Dendritic cell treated with granulocyte-macrophage colony-stimulating factor and Interleukin-4, amounts not matched to agents 40 ng/mL and 50 ng/mL, for 4 days (primary cell): ENCODE results near the gene CMSS1.

Source experiments
- H3K27ac Mint-ChIP-seq: one replicate; pipeline ENCODE4 v1.8.0; 2022; ENCODE audit warnings: mild to moderate bottlenecking, mixed read lengths
- H3K27me3 Mint-ChIP-seq: one replicate; pipeline ENCODE4 v1.8.0; 2022; ENCODE audit warnings: mild to moderate bottlenecking, mixed read lengths
- H3K36me3 Mint-ChIP-seq: one replicate; pipeline ENCODE4 v1.8.0; 2022; ENCODE audit warnings: low read depth, mixed read lengths
- H3K4me1 Mint-ChIP-seq: one replicate; pipeline ENCODE4 v1.8.0; 2022; ENCODE audit warnings: low read depth, mixed read lengths
- H3K4me3 Mint-ChIP-seq: one replicate; pipeline ENCODE4 v1.8.0; 2022; ENCODE audit warnings: mild to moderate bottlenecking, moderate library complexity, mixed read lengths
- H3K9me3 Mint-ChIP-seq: one replicate; pipeline ENCODE4 v1.8.0; 2022; ENCODE audit warnings: mixed read lengths
- intact Hi-C: fragments of 100-400 bp; cut with micrococcal nuclease; formaldehyde crosslinking; loops from one replicate; pipeline ENCODE4 v1.15.0; 2022

The CMSS1 gene

DNA sequence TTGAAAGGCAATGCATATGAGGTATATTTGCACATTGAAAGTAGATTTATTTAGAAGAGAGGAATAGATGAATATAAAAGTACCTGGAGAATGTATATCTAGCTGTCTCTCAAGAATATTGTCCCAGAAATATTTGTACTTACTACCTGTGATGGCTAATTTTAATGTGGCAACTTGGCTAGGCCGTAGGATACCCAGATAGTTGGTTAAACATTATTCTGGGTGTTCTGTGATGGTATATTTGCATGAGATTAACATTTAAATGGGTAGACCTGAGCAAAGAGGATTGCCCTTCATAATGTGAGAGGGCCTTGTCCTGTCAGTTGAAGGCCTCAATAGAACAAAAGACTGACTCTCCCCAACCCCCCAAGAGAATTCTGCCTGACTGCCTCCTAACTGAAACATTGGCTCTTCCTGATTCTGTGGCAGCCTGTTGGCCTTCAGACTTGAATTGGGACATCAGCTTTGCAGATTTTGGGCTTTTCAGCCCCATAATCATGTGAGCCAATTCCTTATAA lies 366.0 kb downstream of the CMSS1 start:
- intact Hi-C loops: no loop called here
- Mint-ChIP-seq H3K4me1 (no peaks in the 10 kb centered on the region), H3K36me3 (peaks cover 15% of the 10 kb centered on the region), H3K27me3 (no peaks in the 10 kb centered on the region), H3K27ac (no peak overlapping the region), H3K9me3 (peaks cover 25% of the 10 kb centered on the region), H3K4me3 (no peak overlapping the region)

DNA sequence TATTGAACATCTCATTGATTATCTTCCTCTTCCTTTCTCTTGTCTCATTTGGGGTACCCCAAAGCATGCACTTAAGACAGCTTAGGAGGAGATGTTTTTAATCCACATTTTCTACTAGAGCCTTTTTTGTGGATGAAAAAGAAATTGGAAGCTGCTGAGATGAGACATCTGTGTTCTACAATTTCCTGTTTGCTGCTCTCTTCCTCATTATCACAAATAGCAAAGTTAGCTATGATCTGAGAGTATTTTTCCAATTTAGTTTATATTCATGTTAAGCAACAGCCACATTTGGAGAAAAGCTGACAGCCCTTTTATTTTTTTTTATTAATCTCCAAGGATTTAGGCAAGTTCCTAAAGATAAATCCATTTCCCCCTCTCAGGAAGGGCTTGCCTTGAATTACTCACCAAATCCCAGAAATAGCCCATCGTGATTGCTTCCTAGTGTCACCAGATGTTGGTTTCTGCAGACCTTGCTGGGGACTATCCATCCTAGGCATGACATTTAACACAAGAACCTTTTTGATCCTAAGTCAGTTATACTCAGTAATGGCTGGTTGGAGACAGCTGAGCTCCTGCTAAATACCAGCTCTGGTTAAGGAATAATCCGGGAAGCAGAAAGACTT lies 367.4 kb downstream of the CMSS1 start:
- no peak overlapping the region for H3K4me3 Mint-ChIP-seq
- peaks cover 2% of the 10 kb centered on the region for H3K36me3 Mint-ChIP-seq
- intact Hi-C loops: no loop called here
- H3K27ac Mint-ChIP-seq: no peak overlapping the region
- H3K27me3 Mint-ChIP-seq: no peaks in the 10 kb centered on the region
- peaks cover 11% of the 10 kb centered on the region for H3K9me3 Mint-ChIP-seq
- H3K4me1 Mint-ChIP-seq: no peaks in the 10 kb centered on the region

DNA sequence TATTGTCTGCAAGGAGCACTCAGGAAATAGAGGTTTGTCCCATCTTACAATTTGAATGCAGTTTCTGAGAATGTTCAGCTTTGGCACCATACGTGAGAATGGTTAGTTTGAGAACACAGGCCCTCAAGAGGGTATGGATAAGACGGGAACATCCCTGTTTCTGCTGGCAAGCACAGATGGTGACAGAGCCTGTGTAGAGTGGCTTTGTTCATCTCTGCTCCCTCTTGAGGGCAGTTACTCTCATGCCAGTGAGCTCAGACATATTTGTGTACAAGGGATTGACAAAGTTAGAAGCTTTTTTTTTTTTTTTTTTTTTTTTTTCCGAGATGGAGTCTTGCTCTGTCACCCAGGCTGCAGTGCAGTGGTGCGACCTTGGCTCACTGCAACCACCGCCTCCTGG lies 368.2 kb downstream of the CMSS1 start:
- Mint-ChIP-seq H3K4me3 (no peak overlapping the region), H3K27me3 (no peaks in the 10 kb centered on the region), H3K36me3 (no peaks in the 10 kb centered on the region), H3K4me1 (no peaks in the 10 kb centered on the region), H3K9me3 (peaks cover 3% of the 10 kb centered on the region), H3K27ac (no peak overlapping the region)
- intact Hi-C loops: no loop called here

GRCh38 chr3:100189444-100189964 lies 371.8 kb downstream of the CMSS1 start:
- H3K27ac Mint-ChIP-seq: no peak overlapping the region
- no peak overlapping the region for H3K4me3 Mint-ChIP-seq
- H3K4me1 Mint-ChIP-seq: no peaks in the 10 kb centered on the region
- no peaks in the 10 kb centered on the region for H3K9me3 Mint-ChIP-seq
- intact Hi-C loops: no loop called here
- H3K36me3 Mint-ChIP-seq: no peaks in the 10 kb centered on the region
- H3K27me3 Mint-ChIP-seq: no peaks in the 10 kb centered on the region

GRCh38 chr3:100195375-100195774 lies 377.7 kb downstream of the CMSS1 start:
- intact Hi-C loops: no loop called here
- Mint-ChIP-seq H3K27ac (no peak overlapping the region), H3K9me3 (no peaks in the 10 kb centered on the region), H3K4me3 (no peak overlapping the region), H3K36me3 (no peaks in the 10 kb centered on the region), H3K27me3 (no peaks in the 10 kb centered on the region), H3K4me1 (no peaks in the 10 kb centered on the region)

GRCh38 chr3:100197876-100198275 lies 380.2 kb downstream of the CMSS1 start:
- Mint-ChIP-seq H3K27ac (no peak overlapping the region), H3K4me1 (no peaks in the 10 kb centered on the region), H3K27me3 (no peaks in the 10 kb centered on the region), H3K36me3 (no peaks in the 10 kb centered on the region), H3K4me3 (no peak overlapping the region), H3K9me3 (no peaks in the 10 kb centered on the region)
- intact Hi-C loops: no loop called here

- no peak overlapping the region for H3K4me3 Mint-ChIP-seq
- H3K9me3 Mint-ChIP-seq: no peaks in the 10 kb centered on the region
- no peaks in the 10 kb centered on the region for H3K4me1 Mint-ChIP-seq
- no peaks in the 10 kb centered on the region for H3K27me3 Mint-ChIP-seq
- H3K27ac Mint-ChIP-seq: no peak overlapping the region
- no peaks in the 10 kb centered on the region for H3K36me3 Mint-ChIP-seq
- intact Hi-C loops: no loop called here
Observed at GRCh38 chr3:100198579-100199269, 381.1 kb downstream of the CMSS1 start.

DNA sequence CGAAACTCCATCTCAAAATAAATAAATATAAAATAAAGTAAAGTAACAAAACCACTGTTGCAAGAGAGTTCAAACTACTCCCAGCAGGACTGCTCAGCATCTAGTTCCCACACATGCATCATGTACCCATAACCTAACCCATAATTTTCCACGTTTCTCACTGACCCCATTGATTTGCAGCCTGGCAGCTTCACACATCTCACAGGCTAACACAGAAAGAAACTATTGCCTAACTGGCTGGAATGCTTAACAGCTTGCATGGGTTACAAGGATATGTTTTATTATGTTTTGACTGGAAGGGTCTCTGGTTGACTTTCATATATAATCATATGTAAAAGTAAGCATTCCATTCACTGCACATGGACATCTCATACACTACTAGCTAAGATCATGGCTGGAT lies 387.5 kb downstream of the CMSS1 start:
- no peaks in the 10 kb centered on the region for H3K4me1 Mint-ChIP-seq
- no peaks in the 10 kb centered on the region for H3K9me3 Mint-ChIP-seq
- no peaks in the 10 kb centered on the region for H3K36me3 Mint-ChIP-seq

DNA sequence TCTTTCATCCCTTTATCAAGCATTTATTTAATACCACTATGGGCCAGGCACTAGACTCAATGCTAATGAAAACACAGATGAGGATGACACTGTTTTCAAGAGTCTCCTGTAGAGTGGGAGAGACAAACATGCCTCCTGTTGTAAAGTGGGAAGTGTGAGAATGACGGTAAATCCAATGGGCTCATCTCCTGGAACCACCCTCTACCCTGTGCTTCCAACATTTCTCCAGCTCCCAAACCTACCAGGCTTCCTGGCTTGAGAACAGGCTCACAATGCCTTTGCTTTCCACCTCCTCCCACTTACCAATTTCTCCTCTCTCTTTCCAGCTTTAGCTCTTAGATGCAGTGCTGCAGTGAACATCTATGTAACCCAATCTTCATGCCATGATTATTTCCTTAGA lies 389.0 kb downstream of the CMSS1 start:
- no peaks in the 10 kb centered on the region for H3K9me3 Mint-ChIP-seq
- intact Hi-C loops: no loop called here
- no peaks in the 10 kb centered on the region for H3K27me3 Mint-ChIP-seq
- no peak overlapping the region for H3K27ac Mint-ChIP-seq
- H3K4me3 Mint-ChIP-seq: no peak overlapping the region
- H3K4me1 Mint-ChIP-seq: no peaks in the 10 kb centered on the region
- H3K36me3 Mint-ChIP-seq: no peaks in the 10 kb centered on the region

More for the DNA sequence above, 387.5 kb downstream of the CMSS1 start:
- H3K4me3 Mint-ChIP-seq: no peak overlapping the region
- no peak overlapping the region for H3K27ac Mint-ChIP-seq
- no peaks in the 10 kb centered on the region for H3K27me3 Mint-ChIP-seq
- intact Hi-C loops: no loop called here

DNA sequence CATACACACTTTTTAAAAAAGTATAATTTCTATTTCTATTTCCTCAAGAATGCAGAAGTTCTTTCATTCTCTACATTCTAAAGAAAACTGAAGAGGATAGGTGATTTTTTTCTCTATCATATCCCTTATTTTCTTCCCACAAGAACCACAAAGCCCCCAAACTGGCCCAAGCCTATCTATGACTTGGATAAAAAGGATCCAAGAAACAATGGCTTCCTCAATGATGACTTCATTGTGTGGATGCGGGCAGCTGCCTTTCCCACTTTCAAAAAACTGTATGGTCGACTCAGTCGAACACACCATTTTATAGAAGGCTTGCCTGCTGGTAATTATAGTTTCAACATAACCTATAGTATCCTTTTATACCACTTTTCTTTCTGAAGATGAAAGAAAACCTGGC lies 390.2 kb downstream of the CMSS1 start:
- H3K4me1 Mint-ChIP-seq: no peaks in the 10 kb centered on the region
- H3K27ac Mint-ChIP-seq: no peak overlapping the region
- no peak overlapping the region for H3K4me3 Mint-ChIP-seq
- H3K36me3 Mint-ChIP-seq: no peaks in the 10 kb centered on the region
- H3K27me3 Mint-ChIP-seq: no peaks in the 10 kb centered on the region
- intact Hi-C loops: no loop called here
- no peaks in the 10 kb centered on the region for H3K9me3 Mint-ChIP-seq

- no peaks in the 10 kb centered on the region for H3K36me3 Mint-ChIP-seq
- no peaks in the 10 kb centered on the region for H3K9me3 Mint-ChIP-seq
- no peaks in the 10 kb centered on the region for H3K4me1 Mint-ChIP-seq
- no peak overlapping the region for H3K4me3 Mint-ChIP-seq
- intact Hi-C loops: no loop called here
- H3K27ac Mint-ChIP-seq: no peak overlapping the region
- H3K27me3 Mint-ChIP-seq: no peaks in the 10 kb centered on the region
Observed at GRCh38 chr3:100209169-100209568, 391.5 kb downstream of the CMSS1 start.

DNA sequence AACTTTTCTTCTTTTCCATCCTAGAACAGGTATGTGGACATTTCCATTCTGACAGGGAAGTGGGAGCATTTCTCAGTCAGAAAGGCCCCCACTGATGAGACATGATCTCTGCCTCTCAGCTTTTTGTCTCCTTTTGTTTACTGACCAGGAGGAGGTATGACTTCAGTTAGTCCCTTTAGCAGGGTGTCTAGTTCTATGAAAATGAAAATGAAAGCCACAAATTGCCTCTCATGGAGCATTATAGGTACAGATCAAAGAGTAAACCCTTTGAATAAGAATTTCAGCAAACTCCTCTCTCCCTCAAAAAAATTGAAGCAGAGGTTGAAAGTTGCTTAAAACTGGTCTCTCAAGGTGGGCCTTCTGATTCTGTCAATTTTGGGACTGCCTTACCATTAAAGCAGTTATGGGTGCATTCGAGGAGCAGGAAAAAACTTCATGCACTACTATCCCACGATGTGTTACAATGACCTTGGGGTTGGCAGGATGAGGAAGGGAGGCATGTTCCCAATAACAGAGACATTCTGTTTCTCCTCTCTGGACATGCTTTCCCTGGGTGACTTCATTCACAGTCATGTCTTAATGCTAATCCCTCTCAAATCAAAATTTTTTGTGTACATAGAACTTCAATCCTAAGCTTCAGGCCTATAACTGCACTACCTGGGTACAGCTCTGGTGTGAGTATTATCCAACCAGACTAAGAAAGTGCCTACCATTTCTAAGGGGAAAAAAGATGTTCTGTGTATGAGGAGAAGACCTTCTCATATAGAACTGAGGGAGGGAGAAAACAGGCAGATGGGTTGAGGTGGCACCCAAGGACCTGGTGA lies 392.5 kb downstream of the CMSS1 start:
- Mint-ChIP-seq H3K36me3 (no peaks in the 10 kb centered on the region), H3K9me3 (no peaks in the 10 kb centered on the region), H3K27me3 (no peaks in the 10 kb centered on the region), H3K4me3 (no peak overlapping the region), H3K4me1 (no peaks in the 10 kb centered on the region), H3K27ac (no peak overlapping the region)
- intact Hi-C loops: no loop called here

- Mint-ChIP-seq H3K4me3 (no peak overlapping the region), H3K27ac (no peak overlapping the region), H3K9me3 (no peaks in the 10 kb centered on the region), H3K36me3 (no peaks in the 10 kb centered on the region), H3K27me3 (no peaks in the 10 kb centered on the region), H3K4me1 (no peaks in the 10 kb centered on the region)
- intact Hi-C loops: no loop called here
Observed at GRCh38 chr3:100210772-100211135, 393.1 kb downstream of the CMSS1 start.

DNA sequence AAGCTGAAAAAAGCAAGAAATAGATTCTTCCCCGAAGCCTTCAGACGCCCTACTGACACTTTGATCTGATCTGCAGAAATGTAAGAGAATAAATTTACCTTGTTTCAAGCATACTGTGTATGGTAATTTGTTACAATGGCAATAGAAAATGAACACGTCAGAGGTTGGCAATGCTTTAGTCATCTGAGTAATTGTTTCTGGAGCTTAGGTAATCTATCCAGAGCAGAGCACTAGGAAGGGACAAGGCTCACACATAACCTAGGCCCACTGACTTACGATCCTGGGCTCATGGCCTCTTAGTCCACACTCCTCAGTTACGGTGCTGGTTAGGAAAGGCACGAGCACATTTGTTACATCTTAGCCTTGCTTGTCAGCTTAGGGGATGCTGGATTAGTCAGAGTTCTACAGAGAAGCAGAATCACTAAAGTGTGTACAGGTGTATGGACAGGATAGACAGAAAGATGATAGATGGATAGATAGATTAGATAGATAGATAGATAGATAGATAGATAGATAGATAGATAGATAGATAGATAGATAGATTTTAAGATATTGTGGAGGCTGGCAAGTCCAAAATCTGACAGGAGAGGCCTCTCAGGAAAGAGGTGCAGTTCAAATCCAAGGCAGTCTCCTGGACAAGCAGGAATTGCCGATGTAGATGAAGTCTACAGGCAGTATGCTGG lies 396.4 kb downstream of the CMSS1 start:
- no peaks in the 10 kb centered on the region for H3K4me1 Mint-ChIP-seq
- H3K27ac Mint-ChIP-seq: no peak overlapping the region
- H3K4me3 Mint-ChIP-seq: no peak overlapping the region
- H3K36me3 Mint-ChIP-seq: no peaks in the 10 kb centered on the region
- no peaks in the 10 kb centered on the region for H3K9me3 Mint-ChIP-seq
- intact Hi-C loops: no loop called here
- no peaks in the 10 kb centered on the region for H3K27me3 Mint-ChIP-seq
